Right forelimb (tissue), 1 donor: ENCODE data around the gene UBAP1.
"Not testable (repeated sequence)": the region's sequence is repeated elsewhere in the genome, so short reads cannot be mapped to it uniquely, and the experiment has no call there.

Experiments used
- DNase-seq: peaks from one replicate; pipeline ENCODE4 v3.0.0-alpha.2; 2018

UBAP1 gene

GRCh38 chr9:34272101-34272541 is 93.3 kb downstream of the UBAP1 start:
- no peak for DNase-seq

- not testable (repeated sequence) for DNase-seq
These were observed 94.7 kb downstream of the UBAP1 start for GRCh38 chr9:34273588-34273987.

- no peak for DNase-seq
These were observed 97.0 kb downstream of the UBAP1 start for GRCh38 chr9:34275811-34276210.

GRCh38 chr9:34276772-34277171 is 97.9 kb downstream of the UBAP1 start:
- DNase-seq = no peak

GRCh38 chr9:34279411-34279810 is 100.6 kb downstream of the UBAP1 start:
- no peak for DNase-seq

GRCh38 chr9:34282096-34282495 is 103.3 kb downstream of the UBAP1 start:
- DNase-seq = no peak

- DNase-seq = no peak
These were observed 110.3 kb downstream of the UBAP1 start for GRCh38 chr9:34289159-34289558.

GRCh38 chr9:34291023-34291422 is 112.2 kb downstream of the UBAP1 start:
- no peak for DNase-seq

GRCh38 chr9:34291423-34291822 is 112.6 kb downstream of the UBAP1 start:
- no peak for DNase-seq

- no peak for DNase-seq
These were observed 113.7 kb downstream of the UBAP1 start for GRCh38 chr9:34292552-34292951.

- not testable (repeated sequence) for DNase-seq
These were observed 122.2 kb downstream of the UBAP1 start for GRCh38 chr9:34301064-34301463.
